NT2/D1 (cell line): Measurements from ENCODE around the gene TOMM7.

Experiments used
- SUZ12 ChIP-seq: IDR thresholded peaks from 2 replicates; pipeline ENCODE4 v1.6.1; 2011; ENCODE audit not compliant: insufficient read length, insufficient read depth; ENCODE audit errors: extremely low read depth
- YY1 ChIP-seq: IDR thresholded peaks from 2 replicates; pipeline ENCODE4 v1.6.1; 2011; ENCODE audit not compliant: insufficient read length, insufficient read depth
- ZNF274 ChIP-seq: IDR thresholded peaks from 2 replicates; pipeline ENCODE4 v1.6.1; 2011; ENCODE audit warnings: mild to moderate bottlenecking, low read depth, low read length

DNA sequence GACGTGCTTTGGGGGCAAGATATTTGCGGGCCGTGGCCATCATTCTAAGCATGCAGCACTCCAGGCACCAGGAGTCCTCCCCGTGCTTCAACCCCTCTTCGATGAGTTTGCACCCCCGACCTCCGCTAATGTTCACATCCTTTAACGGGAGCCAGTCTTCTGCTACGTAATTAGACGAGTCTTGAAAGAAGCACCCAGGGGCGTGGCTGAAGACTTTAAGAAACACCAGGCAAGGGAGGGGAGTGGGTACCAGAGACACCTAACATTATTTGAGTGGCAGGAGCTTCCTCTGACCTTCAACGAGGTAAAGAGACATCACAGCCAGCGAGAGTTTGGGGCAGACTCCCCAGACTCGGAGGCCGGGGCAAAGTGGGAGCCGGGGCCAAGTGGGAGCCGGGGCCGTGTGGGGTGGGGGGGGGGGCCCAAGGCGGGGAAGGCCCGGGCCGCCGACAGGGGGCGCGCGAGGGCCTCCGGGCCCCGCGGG, 31.1 kb upstream of the TOMM7 start:
- TF ChIP-seq ZNF274 (no peak), YY1 (no peak), SUZ12 (no peak)
